HCT116 (cell line): ENCODE results near the gene TUT1. TPM values are rescaled to one million over a fixed set of nuclear protein-coding genes. Genes with fewer than 3 reads are reported as not detected.

Experiments
- ATAC-seq: fragments of 200-7000 bp; cut with Tn5 transposase; 2 replicates; pipeline ENCODE4 v1.9.1; 2020; ENCODE audit warnings: mild to moderate bottlenecking, moderate library complexity
- BruUV-seq: library from RNA; stranded (reverse); fragments of 400-500 nt; replicated peaks from 2 replicates; lab custom pipeline; 2021; lab: Mats Ljungman, UMichigan
- CTCF ChIA-PET: fragments of 300-600 bp; sonication (Branson Sonifier 250); formaldehyde crosslinking; loops from one replicate; lab custom pipeline; 2021; ENCODE audit warnings: antibody characterized with exemption; lab: Charles Lee
- POLR2A ChIA-PET: fragments of 300-600, 350-600 bp; sonication (Branson Sonifier 250); formaldehyde crosslinking; loops from one replicate; lab custom pipeline; 2021; ENCODE audit warnings: antibody characterized with exemption; lab: Charles Lee
- RAD21 ChIA-PET, 2 experiments: fragments of 300-600 bp; sonication (Branson Sonifier 250); formaldehyde crosslinking; loops; one replicate each; lab custom pipeline; 2023; ENCODE audit warnings: low total read pairs in 2 of 2; ENCODE audit not compliant: uncharacterized antibody in 2 of 2, unreplicated experiment in 2 of 2, low non-redundant PET in 1 of 2; lab: Charles Lee
- DNase-seq: peaks from one replicate; pipeline ENCODE4 v3.0.0-alpha.2; 2010; ENCODE audit warnings: low read depth, low spot score
- H2AFZ ChIP-seq: fragments of 200-600 bp; shearing (Covaris generic), sonication (generic); 2 replicates; pipeline ENCODE4 v1.6.1; 2017; ENCODE audit warnings: low read depth, mixed run types, mixed read lengths, antibody characterized with exemption, low read length; ENCODE audit not compliant: poor library complexity, severe bottlenecking
- H3K27ac ChIP-seq: 2 replicates; pipeline ENCODE4 v1.5.1; 2012; ENCODE audit warnings: low read depth, low read length
- H3K27me3 ChIP-seq: fragments of 200-600 bp; sonication (generic); 2 replicates; pipeline ENCODE4 v1.6.1; 2016; ENCODE audit warnings: mixed run types, low read length, mixed read lengths; ENCODE audit not compliant: insufficient read depth
- H3K36me3 ChIP-seq, 2 experiments: fragments of 200-500 bp in 1 of 2; fragments of 200-600 bp in 1 of 2; sonication (Bioruptor generic) in 1 of 2; sonication (generic) in 1 of 2; 2 replicates each; pipeline versions ENCODE4 v1.5.1 to v1.6.1; 2014 to 2016; ENCODE audit warnings: low read length in 2 of 2, inconsistent platforms in 1 of 2, mixed read lengths in 1 of 2, mixed run types in 1 of 2; ENCODE audit not compliant: insufficient read depth in 2 of 2, control insufficient read depth in 1 of 2
- H3K4me1 ChIP-seq, 2 experiments: fragments of 200-600 bp in 1 of 2; sonication (generic) in 1 of 2; 2 replicates each; pipeline versions ENCODE4 v1.5.1 to v1.6.1; 2012 to 2017; ENCODE audit warnings: low read length in 2 of 2, inconsistent platforms in 1 of 2, mild to moderate bottlenecking in 1 of 2, mixed read lengths in 1 of 2, mixed run types in 1 of 2, moderate library complexity in 1 of 2; ENCODE audit not compliant: insufficient read depth in 2 of 2, control insufficient read depth in 1 of 2
- H3K4me2 ChIP-seq: fragments of 200-600 bp; sonication (generic); 2 replicates; pipeline ENCODE4 v1.6.1; 2017; ENCODE audit warnings: mixed run types, low read length, mixed read lengths
- H3K4me3 ChIP-seq, 2 experiments: fragments of 200-600 bp in 1 of 2; sonication (generic) in 1 of 2; replicated peaks in 1 of 2; 2 replicates each; pipeline ENCODE4 v1.5.1; 2011 to 2016; ENCODE audit warnings: low read length in 2 of 2, control low read depth in 1 of 2, low read depth in 1 of 2, mild to moderate bottlenecking in 1 of 2, mixed read lengths in 1 of 2, mixed run types in 1 of 2
- H3K79me2 ChIP-seq: fragments of 200-600 bp; sonication (generic); 2 replicates; pipeline ENCODE4 v1.6.1; 2017; ENCODE audit warnings: mild to moderate bottlenecking, mixed run types, low read length, moderate library complexity, mixed read lengths; ENCODE audit not compliant: insufficient read depth
- H3K9ac ChIP-seq: fragments of 200-600 bp; sonication (generic); 2 replicates; pipeline ENCODE4 v1.6.1; 2016; ENCODE audit warnings: low read length, mixed read lengths
- H3K9me2 ChIP-seq: fragments of 200-600 bp; sonication (generic), shearing (Covaris generic); 2 replicates; pipeline ENCODE4 v1.6.1; 2017; ENCODE audit warnings: mixed run types, mild to moderate bottlenecking, moderate library complexity; ENCODE audit not compliant: insufficient read depth
- H3K9me3 ChIP-seq, 2 experiments: fragments of 200-500 bp in 1 of 2; fragments of 200-600 bp in 1 of 2; sonication (Bioruptor generic) in 1 of 2; sonication (generic) in 1 of 2; 2 replicates each; pipeline ENCODE4 v1.6.1; 2014 to 2017; ENCODE audit warnings: low read length in 2 of 2, mixed read lengths in 2 of 2, inconsistent platforms in 1 of 2, low read depth in 1 of 2, mild to moderate bottlenecking in 1 of 2, mixed run types in 1 of 2, moderate library complexity in 1 of 2; ENCODE audit not compliant: control insufficient read depth in 1 of 2, insufficient read depth in 1 of 2
- H4K20me1 ChIP-seq: fragments of 200-600 bp; sonication (generic), shearing (Covaris generic); 2 replicates; pipeline ENCODE4 v1.6.1; 2017; ENCODE audit warnings: mixed run types, mild to moderate bottlenecking, moderate library complexity; ENCODE audit not compliant: insufficient read depth
- CEBPB ChIP-seq: IDR thresholded peaks from 2 replicates; pipeline ENCODE4 v1.6.1; 2012; ENCODE audit warnings: low read depth
- EZH2 ChIP-seq: fragments of 200-600 bp; sonication (generic); IDR thresholded peaks from 2 replicates; pipeline ENCODE4 v1.6.1; 2017; ENCODE audit warnings: antibody characterized with exemption, mixed run types
- POLR2AphosphoS5 ChIP-seq: IDR thresholded peaks from 2 replicates; pipeline ENCODE4 v1.6.1; 2011; ENCODE audit warnings: mild to moderate bottlenecking, low read depth, low read length, moderate library complexity
- intact Hi-C: fragments of 100-400 bp; cut with micrococcal nuclease; formaldehyde crosslinking; loops from 2 replicates; pipeline ENCODE4 v1.10.0; 2022
- total RNA-seq: library from RNA; stranded (reverse); gene quantifications from one replicate; pipeline ENCODE4 v1.2.1, GENCODE V29; 2021; ENCODE audit not compliant: unreplicated experiment
- TF ChIP-seq, protein P1 (sequence below): IDR thresholded peaks from 2 replicates; pipeline ENCODE4 v1.6.1; 2011; ENCODE audit warnings: mild to moderate bottlenecking, low read length, moderate library complexity; ENCODE audit not compliant: insufficient replicate concordance; ENCODE audit errors: extremely low read depth

The TUT1 gene
- total RNA-seq, 1 experiment from 2014 or later: 49.0 TPM

DNA sequence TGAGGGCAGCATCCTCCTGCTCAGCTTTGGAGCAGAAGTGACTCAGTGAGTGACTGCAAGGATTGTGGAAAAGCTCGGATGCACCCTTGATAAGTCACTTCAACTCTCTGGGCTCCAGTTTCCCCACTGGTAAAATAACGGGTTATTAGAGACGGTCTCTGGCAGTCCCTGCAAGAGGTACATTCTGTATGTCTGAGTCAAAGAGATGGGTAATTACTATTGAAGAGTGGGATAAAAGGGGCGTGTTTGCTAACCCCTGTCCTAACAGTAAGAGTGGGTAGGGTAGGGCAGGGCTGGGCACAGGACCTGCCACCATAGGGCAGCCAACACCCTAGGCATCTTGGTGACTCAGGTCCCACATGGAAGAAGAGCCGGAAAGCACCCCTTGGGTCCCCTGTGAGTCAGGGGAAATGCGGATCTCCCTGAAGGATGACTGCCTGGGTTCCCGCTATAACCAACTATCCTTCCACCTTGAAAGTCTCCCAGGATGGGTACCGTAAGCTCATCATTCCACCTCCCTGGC, 37.4 kb downstream of the TUT1 start:
- Histone ChIP-seq H3K27me3 (no peaks in the 10 kb centered on the region), H3K9me3 (no peaks in the 10 kb centered on the region), H3K4me2 (peak overlapping the region; percentile 94), H3K36me3 (peaks cover 4 to 5% of the 10 kb centered on the region in 2 experiments; a peak in 3 of 4 replicates), H3K9ac (peak overlapping the region; percentile 81), H3K27ac (peak overlapping the region; percentile 99), H3K9me2 (no peaks in the 10 kb centered on the region), H3K4me1 (peaks cover 70 to 87% of the 10 kb centered on the region in 2 experiments), H4K20me1 (no peaks in the 10 kb centered on the region; the same call in 1 of the 2 replicates), H3K4me3 (peak overlapping the region; percentile 36 to 52), H3K79me2 (peaks cover 15% of the 10 kb centered on the region), H2AFZ (no peak overlapping the region)
- TF ChIP-seq CEBPB (no peak), POLR2AphosphoS5 (peak; percentile 37; the same call in 1 of the 2 replicates), EZH2 (no peak)
- CTCF ChIA-PET: interaction anchor here (2.2 to 3.8 kb wide), 3 partner anchors 10 to 159 kb away, joined by 9 to 39 read pairs (median 30); no protein-coding TSS in a partner anchor
- POLR2A ChIA-PET: interaction anchor here (1.1 to 2.1 kb wide), 9 partner anchors 7 to 287 kb away, joined by 4 to 15 read pairs (median 6); partner anchors contain the start of genes C11orf98, CSKMT, EEF1G and TUT1
- BruUV-seq: no TSS peak
- RAD21 ChIA-PET: interaction anchor here (1.1 to 2.3 kb wide), 3 partner anchors 11 to 129 kb away, joined by 3 to 8 read pairs (median 6); no protein-coding TSS in a partner anchor
- DNase-seq: peak; percentile 68
- intact Hi-C loops: no loop called here
- ATAC-seq: peak; percentile 33

DNA sequence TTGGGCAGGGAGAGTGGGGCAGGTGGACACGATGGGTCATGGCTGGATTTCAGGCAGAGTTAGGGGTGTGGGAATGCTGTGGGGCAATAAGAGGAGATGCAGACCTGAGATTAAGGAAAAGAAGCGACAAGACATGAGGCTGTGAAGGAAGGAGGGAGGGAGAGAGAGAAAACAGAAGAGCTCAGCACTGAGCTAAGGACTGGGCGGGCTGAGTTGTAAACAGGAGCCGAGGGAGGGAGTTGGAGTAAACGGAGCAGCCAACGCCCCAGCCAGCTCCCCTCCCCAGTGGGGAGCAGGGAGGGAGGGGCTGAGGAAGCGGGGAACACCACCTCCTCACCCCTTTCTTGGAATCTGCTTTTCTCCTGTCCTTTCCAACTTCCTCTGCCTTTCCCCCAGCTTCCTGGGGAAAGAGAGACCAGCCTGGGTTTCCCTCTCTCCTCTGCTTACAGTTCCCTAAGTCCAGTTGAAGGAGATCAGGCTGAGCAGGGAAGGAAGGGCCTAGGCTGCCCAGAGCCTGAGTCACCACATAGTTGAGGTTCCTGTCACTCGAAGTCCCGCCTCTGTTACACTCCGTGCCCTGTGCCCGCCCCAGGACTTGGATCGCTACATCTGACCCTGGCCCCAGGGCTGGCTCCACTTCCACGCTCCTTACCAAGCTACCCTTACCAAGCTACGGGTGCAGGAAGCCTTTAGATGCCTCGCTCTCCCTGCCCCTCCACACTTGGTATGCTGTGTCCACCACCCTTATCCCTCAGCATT, 38.1 kb downstream of the TUT1 start:
- peak; percentile 91 for DNase-seq
- no peaks in the 10 kb centered on the region for H3K9me2 ChIP-seq
- H3K9ac ChIP-seq: peak overlapping the region; percentile 81
- H3K9me3 ChIP-seq: no peaks in the 10 kb centered on the region
- H3K36me3 ChIP-seq: no peaks in the 10 kb centered on the region; a peak in 1 of 4 replicates
- peak overlapping the region; percentile 99 for H3K27ac ChIP-seq
- H3K27me3 ChIP-seq: no peaks in the 10 kb centered on the region
- peaks cover 70 to 87% of the 10 kb centered on the region in 2 experiments for H3K4me1 ChIP-seq
- TF ChIP-seq, protein P1, sequence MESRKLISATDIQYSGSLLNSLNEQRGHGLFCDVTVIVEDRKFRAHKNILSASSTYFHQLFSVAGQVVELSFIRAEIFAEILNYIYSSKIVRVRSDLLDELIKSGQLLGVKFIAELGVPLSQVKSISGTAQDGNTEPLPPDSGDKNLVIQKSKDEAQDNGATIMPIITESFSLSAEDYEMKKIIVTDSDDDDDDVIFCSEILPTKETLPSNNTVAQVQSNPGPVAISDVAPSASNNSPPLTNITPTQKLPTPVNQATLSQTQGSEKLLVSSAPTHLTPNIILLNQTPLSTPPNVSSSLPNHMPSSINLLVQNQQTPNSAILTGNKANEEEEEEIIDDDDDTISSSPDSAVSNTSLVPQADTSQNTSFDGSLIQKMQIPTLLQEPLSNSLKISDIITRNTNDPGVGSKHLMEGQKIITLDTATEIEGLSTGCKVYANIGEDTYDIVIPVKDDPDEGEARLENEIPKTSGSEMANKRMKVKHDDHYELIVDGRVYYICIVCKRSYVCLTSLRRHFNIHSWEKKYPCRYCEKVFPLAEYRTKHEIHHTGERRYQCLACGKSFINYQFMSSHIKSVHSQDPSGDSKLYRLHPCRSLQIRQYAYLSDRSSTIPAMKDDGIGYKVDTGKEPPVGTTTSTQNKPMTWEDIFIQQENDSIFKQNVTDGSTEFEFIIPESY: peak; percentile 90
- TF ChIP-seq POLR2AphosphoS5 (peak; percentile 68), CEBPB (no peak)
- peaks cover 9% of the 10 kb centered on the region for H3K79me2 ChIP-seq
- H4K20me1 ChIP-seq: no peaks in the 10 kb centered on the region
- H2AFZ ChIP-seq: no peak overlapping the region
- RAD21 ChIA-PET: interaction anchor here (1.1 to 2.3 kb wide), 4 partner anchors 9 to 128 kb away, joined by 3 to 8 read pairs (median 4); no protein-coding TSS in a partner anchor
- POLR2A ChIA-PET: interaction anchor here (0.9 to 2.1 kb wide), 14 partner anchors 8 to 288 kb away, joined by 3 to 15 read pairs (median 5); partner anchors contain the start of genes B3GAT3, C11orf98, CSKMT and EEF1G
- intact Hi-C loops: no loop called here
- H3K4me2 ChIP-seq: peak overlapping the region; percentile 94
- ATAC-seq: peak; percentile 78
- BruUV-seq: TSS peak; percentile 57
- H3K4me3 ChIP-seq: peak overlapping the region; percentile 36 to 52
- CTCF ChIA-PET: interaction anchor here (1.0 to 3.8 kb wide), 4 partner anchors 10 to 158 kb away, joined by 3 to 39 read pairs (median 20); partner anchors contain the start of gene TUT1
